ENCODE data around the gene ZYG11A. TPM values are rescaled to one million over a fixed set of nuclear protein-coding genes. Genes with fewer than 3 reads are reported as not detected.
"Not testable (repeated sequence)": the region's sequence is repeated elsewhere in the genome, so short reads cannot be mapped to it uniquely, and the experiment has no call there.

ZYG11A gene
- under 1 TPM; 0.13 to 0.16 TPM for total RNA-seq

GRCh38 chr1:52842643-52843310 lies at the start of gene ZYG11A:
TSS of gene ZYG11A (plus strand) at chr1:52842760. CDS start at chr1:52842884, 124 bp downstream.
- Mint-ChIP-seq H3K4me1 (ENCODE audit: low read depth) (peaks cover 2% of the 10 kb centered on the region), H3K36me3 (ENCODE audit: low read depth) (no peaks in the 10 kb centered on the region), H3K4me3 (peak within 1 kb of the TSS; percentile 62), H3K27ac (no peak within 1 kb of the TSS), H3K9me3 (ENCODE audit: insufficient read depth) (no peaks in the 10 kb centered on the region), H3K27me3 (ENCODE audit: low read depth) (peaks cover 21% of the 10 kb centered on the region)
- peak; percentile 84 for DNase-seq
- CTCF ChIA-PET: interaction anchor here (1.0 to 1.6 kb wide), 7 partner anchors 11 to 340 kb away, joined by 3 to 12 read pairs (median 3); partner anchors contain the start of gene ECHDC2
- peak; percentile 99 for ATAC-seq
- POLR2A ChIA-PET: interaction anchor here (0.6 to 1.3 kb wide), 5 partner anchors 11 to 439 kb away, joined by 3 read pairs; partner anchors contain the start of gene ECHDC2

- DNase-seq; H3K27ac Mint-ChIP-seq; ATAC-seq; H3K27me3 Mint-ChIP-seq (ENCODE audit: low read depth); H3K4me3 Mint-ChIP-seq; H3K36me3 Mint-ChIP-seq (ENCODE audit: low read depth); H3K4me1 Mint-ChIP-seq (ENCODE audit: low read depth); H3K9me3 Mint-ChIP-seq (ENCODE audit: insufficient read depth); POLR2A ChIA-PET: not testable (repeated sequence)
- CTCF ChIA-PET: interaction anchor here (1.0 kb wide), 1 partner anchor 65 kb away, joined by 3 read pairs; no protein-coding TSS in a partner anchor
Observed at GRCh38 chr1:52793717-52794116, 48.8 kb upstream of the ZYG11A start.

GRCh38 chr1:52795464-52795863 lies 47.1 kb upstream of the ZYG11A start:
- no peak overlapping the region for H3K27ac Mint-ChIP-seq
- no peaks in the 10 kb centered on the region for H3K36me3 Mint-ChIP-seq (ENCODE audit: low read depth)
- H3K27me3 Mint-ChIP-seq (ENCODE audit: low read depth): no peaks in the 10 kb centered on the region
- POLR2A ChIA-PET: no interaction called here
- no peaks in the 10 kb centered on the region for H3K4me1 Mint-ChIP-seq (ENCODE audit: low read depth)
- no peak overlapping the region for H3K4me3 Mint-ChIP-seq
- CTCF ChIA-PET: no interaction called here
- ATAC-seq: no peak
- DNase-seq: no peak
- H3K9me3 Mint-ChIP-seq (ENCODE audit: insufficient read depth): no peaks in the 10 kb centered on the region

- ChIA-PET POLR2A (no interaction called here), CTCF (no interaction called here)
- no peak for DNase-seq
- Mint-ChIP-seq H3K27ac (no peak overlapping the region), H3K36me3 (ENCODE audit: low read depth) (no peaks in the 10 kb centered on the region), H3K9me3 (ENCODE audit: insufficient read depth) (no peaks in the 10 kb centered on the region), H3K4me3 (no peak overlapping the region), H3K27me3 (ENCODE audit: low read depth) (no peaks in the 10 kb centered on the region), H3K4me1 (ENCODE audit: low read depth) (no peaks in the 10 kb centered on the region)
- no peak for ATAC-seq
Observed at GRCh38 chr1:52798331-52798730, 44.2 kb upstream of the ZYG11A start.

- CTCF ChIA-PET: no interaction called here
- POLR2A ChIA-PET: no interaction called here
- Mint-ChIP-seq H3K27ac (no peak overlapping the region), H3K27me3 (ENCODE audit: low read depth) (no peaks in the 10 kb centered on the region), H3K4me3 (no peak overlapping the region), H3K36me3 (ENCODE audit: low read depth) (no peaks in the 10 kb centered on the region), H3K4me1 (ENCODE audit: low read depth) (no peaks in the 10 kb centered on the region), H3K9me3 (ENCODE audit: insufficient read depth) (no peaks in the 10 kb centered on the region)
- DNase-seq: no peak
- no peak for ATAC-seq
Observed at GRCh38 chr1:52801011-52801410, 41.5 kb upstream of the ZYG11A start.

GRCh38 chr1:52804083-52804482 lies 38.5 kb upstream of the ZYG11A start:
- H3K36me3 Mint-ChIP-seq (ENCODE audit: low read depth); CTCF ChIA-PET; H3K27ac Mint-ChIP-seq; H3K4me3 Mint-ChIP-seq; DNase-seq; H3K27me3 Mint-ChIP-seq (ENCODE audit: low read depth); H3K4me1 Mint-ChIP-seq (ENCODE audit: low read depth); H3K9me3 Mint-ChIP-seq (ENCODE audit: insufficient read depth); POLR2A ChIA-PET; ATAC-seq: not testable (repeated sequence)

- H3K27ac Mint-ChIP-seq: no peak overlapping the region
- ATAC-seq: no peak
- POLR2A ChIA-PET: no interaction called here
Observed at GRCh38 chr1:52814465-52814864, 28.1 kb upstream of the ZYG11A start.

GRCh38 chr1:52820830-52821229 lies 21.7 kb upstream of the ZYG11A start:
- H3K4me3 Mint-ChIP-seq; H3K27ac Mint-ChIP-seq; H3K36me3 Mint-ChIP-seq (ENCODE audit: low read depth); ATAC-seq; H3K4me1 Mint-ChIP-seq (ENCODE audit: low read depth); H3K9me3 Mint-ChIP-seq (ENCODE audit: insufficient read depth); H3K27me3 Mint-ChIP-seq (ENCODE audit: low read depth); DNase-seq: not testable (repeated sequence)
- ChIA-PET CTCF (interaction anchor here (0.6 to 1.0 kb wide), 2 partner anchors 101 to 486 kb away, joined by 3 to 4 read pairs; partner anchors contain the start of gene ECHDC2), POLR2A (interaction anchor here (0.8 kb wide), 1 partner anchor 171 kb away, joined by 3 read pairs; no protein-coding TSS in a partner anchor)

More at GRCh38 chr1:52814465-52814864, 28.1 kb upstream of the ZYG11A start:
- H3K4me3 Mint-ChIP-seq: no peak overlapping the region
- CTCF ChIA-PET: no interaction called here
- H3K4me1 Mint-ChIP-seq (ENCODE audit: low read depth): no peaks in the 10 kb centered on the region
- no peaks in the 10 kb centered on the region for H3K36me3 Mint-ChIP-seq (ENCODE audit: low read depth)
- DNase-seq: no peak
- H3K9me3 Mint-ChIP-seq (ENCODE audit: insufficient read depth): no peaks in the 10 kb centered on the region
- no peaks in the 10 kb centered on the region for H3K27me3 Mint-ChIP-seq (ENCODE audit: low read depth)

GRCh38 chr1:52825868-52826267 lies 16.7 kb upstream of the ZYG11A start:
- no peaks in the 10 kb centered on the region for H3K4me1 Mint-ChIP-seq (ENCODE audit: low read depth)
- no peak overlapping the region for H3K27ac Mint-ChIP-seq

GRCh38 chr1:52834798-52835197 lies 7.8 kb upstream of the ZYG11A start:
- Mint-ChIP-seq H3K27me3 (ENCODE audit: low read depth) (peaks cover 4% of the 10 kb centered on the region), H3K4me3 (no peak overlapping the region), H3K36me3 (ENCODE audit: low read depth) (no peaks in the 10 kb centered on the region), H3K4me1 (ENCODE audit: low read depth) (no peaks in the 10 kb centered on the region), H3K27ac (no peak overlapping the region), H3K9me3 (ENCODE audit: insufficient read depth) (no peaks in the 10 kb centered on the region)
- CTCF ChIA-PET: no interaction called here
- no peak for ATAC-seq
- DNase-seq: no peak
- POLR2A ChIA-PET: no interaction called here

More at GRCh38 chr1:52825868-52826267, 16.7 kb upstream of the ZYG11A start:
- ChIA-PET POLR2A (no interaction called here), CTCF (interaction anchor here (0.7 to 1.7 kb wide), 11 partner anchors 11 to 140 kb away, joined by 3 to 8 read pairs (median 3); partner anchors contain the start of genes COA7 and ZYG11A)
- no peaks in the 10 kb centered on the region for H3K9me3 Mint-ChIP-seq (ENCODE audit: insufficient read depth)
- no peaks in the 10 kb centered on the region for H3K27me3 Mint-ChIP-seq (ENCODE audit: low read depth)
- peaks cover 6% of the 10 kb centered on the region for H3K36me3 Mint-ChIP-seq (ENCODE audit: low read depth)
- no peak overlapping the region for H3K4me3 Mint-ChIP-seq
- DNase-seq (no peak), ATAC-seq (peak; percentile 61)

- Mint-ChIP-seq H3K27ac (no peak overlapping the region), H3K9me3 (ENCODE audit: insufficient read depth) (no peaks in the 10 kb centered on the region), H3K4me1 (ENCODE audit: low read depth) (no peaks in the 10 kb centered on the region), H3K4me3 (no peak overlapping the region), H3K36me3 (ENCODE audit: low read depth) (no peaks in the 10 kb centered on the region), H3K27me3 (ENCODE audit: low read depth) (peaks cover 4% of the 10 kb centered on the region)
- ATAC-seq (no peak), DNase-seq (no peak)
- ChIA-PET CTCF (no interaction called here), POLR2A (no interaction called here)
Observed at GRCh38 chr1:52836035-52836434, 6.5 kb upstream of the ZYG11A start.

- peaks cover 16% of the 10 kb centered on the region for H3K27me3 Mint-ChIP-seq (ENCODE audit: low read depth)
- H3K4me3 Mint-ChIP-seq; ATAC-seq; H3K27ac Mint-ChIP-seq; H3K4me1 Mint-ChIP-seq (ENCODE audit: low read depth); CTCF ChIA-PET; POLR2A ChIA-PET; DNase-seq; H3K36me3 Mint-ChIP-seq (ENCODE audit: low read depth); H3K9me3 Mint-ChIP-seq (ENCODE audit: insufficient read depth): not testable (repeated sequence)
Observed at GRCh38 chr1:52839175-52839574, 3.4 kb upstream of the ZYG11A start.

Measured in activated CD8-positive, alpha-beta T cell treated with anti-CD3 and anti-CD28 coated beads, Interleukin-2, amount 10 ng/mL, durations not matched to agents 7 days and 5 days (primary cell).